B cell (primary cell): ENCODE data around the gene ARPC1A. TPM values are rescaled to one million over a fixed set of nuclear protein-coding genes. Genes with fewer than 3 reads are reported as not detected.

ENCODE experiments used
- ATAC-seq: fragments of 200-7000 bp; cut with Tn5 transposase; one replicate; pipeline ENCODE4 v1.10.0; 2021; ENCODE audit warnings: low read depth, mild to moderate bottlenecking, moderate number of reproducible peaks, moderate library complexity
- CTCF ChIA-PET: fragments of 350-600 bp; sonication (Branson Sonifier 250); formaldehyde crosslinking; loops from one replicate; lab custom pipeline; 2021; ENCODE audit warnings: antibody characterized with exemption, inconsistent platforms; lab: Charles Lee
- POLR2A ChIA-PET: fragments of 350-600 bp; sonication (Branson Sonifier 250); formaldehyde crosslinking; loops from one replicate; lab custom pipeline; 2021; ENCODE audit warnings: antibody characterized with exemption; lab: Charles Lee
- DNase-seq: peaks from one replicate; pipeline ENCODE4 v3.0.0; 2013
- H2AFZ ChIP-seq: 2 replicates; pipeline ENCODE4 v1.6.1; 2012; ENCODE audit warnings: mild to moderate bottlenecking, low read depth, low read length; ENCODE audit not compliant: insufficient read depth, poor library complexity, severe bottlenecking
- H3K27ac ChIP-seq, 2 donors: 1 replicate in 1 of 2; 2 replicates in 1 of 2; pipeline ENCODE4 v1.5.1; 2012 to 2013; ENCODE audit warnings: low read length in 2 of 2, mild to moderate bottlenecking in 2 of 2, moderate library complexity in 1 of 2
- H3K27me3 ChIP-seq, 4 experiments: fragments of 200-600 bp in 1 of 4; sonication (generic) in 1 of 4; replicated peaks in 1 of 4; 1 replicate in 2 of 4; 2 replicates in 2 of 4; pipeline versions ENCODE4 v1.6.1 to v1.7.0; 2013 to 2016; ENCODE audit warnings: low read length in 3 of 4, mild to moderate bottlenecking in 2 of 4, mixed read lengths in 1 of 4, moderate library complexity in 1 of 4; ENCODE audit not compliant: insufficient read depth in 4 of 4, control insufficient read depth in 3 of 4; ENCODE audit errors: control extremely low read depth in 1 of 4
- H3K36me3 ChIP-seq, 2 experiments: replicated peaks in 1 of 2; 1 replicate in 1 of 2; 2 replicates in 1 of 2; pipeline versions ENCODE4 v1.6.1 to v1.7.1; 2013; ENCODE audit warnings: low read length in 1 of 2; ENCODE audit not compliant: insufficient read depth in 2 of 2, control insufficient read depth in 1 of 2; ENCODE audit errors: control extremely low read depth in 1 of 2, extremely low read depth in 1 of 2
- H3K4me1 ChIP-seq, 2 donors: fragments of 200-600 bp in 1 of 2; sonication (generic) in 1 of 2; 1 replicate in 1 of 2; 2 replicates in 1 of 2; pipeline versions ENCODE4 v1.5.1 to v1.6.1; 2013 to 2017; ENCODE audit warnings: low read length in 2 of 2; ENCODE audit not compliant: control insufficient read depth in 2 of 2, insufficient read depth in 2 of 2
- H3K4me2 ChIP-seq: replicated peaks from 2 replicates; pipeline ENCODE3; 2012; ENCODE audit warnings: mild to moderate bottlenecking, low read depth, low read length; ENCODE audit not compliant: poor library complexity, severe bottlenecking
- H3K4me3 ChIP-seq, 5 experiments: fragments of 200-600 bp in 1 of 5; sonication (generic) in 1 of 5; 1 replicate in 3 of 5; 2 replicates in 2 of 5; pipeline versions ENCODE4 v1.5.1 to v1.7.0; 2011 to 2016; ENCODE audit warnings: low read length in 4 of 5, mild to moderate bottlenecking in 4 of 5, low read depth in 2 of 5, control low read depth in 1 of 5, moderate library complexity in 1 of 5; ENCODE audit not compliant: insufficient read depth in 1 of 5; ENCODE audit errors: control extremely low read depth in 1 of 5, extremely low read depth in 1 of 5
- H3K79me2 ChIP-seq: fragments of 200-600 bp; sonication (generic); one replicate; pipeline ENCODE4 v1.6.0; 2016; ENCODE audit warnings: low read length; ENCODE audit not compliant: control insufficient read depth, insufficient read depth
- H3K9ac ChIP-seq: fragments of 200-600 bp; sonication (generic); 2 replicates; pipeline ENCODE4 v1.6.1; 2017; ENCODE audit warnings: mild to moderate bottlenecking, low read length, moderate library complexity
- H3K9me3 ChIP-seq, 3 donors: one replicate each; pipeline versions ENCODE4 v1.6.1 to v1.7.1; 2013; ENCODE audit warnings: low read length in 2 of 3; ENCODE audit not compliant: control insufficient read depth in 2 of 3, insufficient read depth in 1 of 3; ENCODE audit errors: control extremely low read depth in 1 of 3
- H4K20me1 ChIP-seq: 2 replicates; pipeline ENCODE4 v1.6.0; 2012; ENCODE audit warnings: mild to moderate bottlenecking, low read length; ENCODE audit not compliant: insufficient read depth, control insufficient read depth, poor library complexity, severe bottlenecking
- H3K27ac Mint-ChIP-seq: one replicate; pipeline ENCODE4 v1.8.0; 2021; ENCODE audit warnings: mixed read lengths
- H3K27me3 Mint-ChIP-seq: one replicate; pipeline ENCODE4 v1.8.0; 2021; ENCODE audit warnings: mixed read lengths
- H3K4me1 Mint-ChIP-seq: one replicate; pipeline ENCODE4 v1.8.0; 2021; ENCODE audit warnings: mixed read lengths
- H3K4me3 Mint-ChIP-seq: one replicate; pipeline ENCODE4 v1.8.0; 2021; ENCODE audit warnings: mixed read lengths
- H3K9me3 Mint-ChIP-seq: one replicate; pipeline ENCODE4 v1.8.0; 2022; ENCODE audit warnings: mixed read lengths; ENCODE audit not compliant: insufficient read depth
- EZH2 ChIP-seq: IDR thresholded peaks from 2 replicates; pipeline ENCODE4 v1.6.1; 2012; ENCODE audit warnings: borderline replicate concordance, low read depth, mild to moderate bottlenecking, moderate library complexity, low read length; ENCODE audit not compliant: insufficient read depth, poor library complexity, severe bottlenecking
- WGBS: methylation state at CpG from one replicate; pipeline ENCODE4 v1.1.5; 2013; ENCODE audit warnings: missing lambda C conversion rate; ENCODE audit not compliant: insufficient coverage; 5-methylcytosine and 5-hydroxymethylcytosine counted together
- intact Hi-C: fragments of 100-400 bp; cut with micrococcal nuclease; formaldehyde crosslinking; loops from one replicate; pipeline ENCODE4 v1.10.0; 2022
- polyA plus RNA-seq: library from polyadenylated mRNA; depleted of rRNA; stranded (reverse); fragments of >200 nt; gene quantifications from 2 replicates; pipeline ENCODE4 v1.2.3, GENCODE V29; 2012
- total RNA-seq, 2 donors: library from RNA; stranded (reverse); fragments of 120-200 nt in 1 of 2; gene quantifications; 1 replicate in 1 of 2; 2 replicates in 1 of 2; pipeline versions ENCODE4 v1.2.3 to v1.2.4, GENCODE V29; 2013 to 2022
- TF ChIP-seq, protein P1 (sequence below): fragments of 200-600 bp; IDR thresholded peaks from one replicate; pipeline ENCODE4 v1.8.0; 2022; ENCODE audit warnings: antibody characterized with exemption, mild to moderate bottlenecking

Gene ARPC1A
- total and polyA plus RNA-seq, 2 donors (not counting 1 experiment from before 2014, with no cell fraction given), result 41.7 to 45.5 TPM

GRCh38 chr7:99399597-99399996 is 73.9 kb downstream of the ARPC1A start:
- WGBS, result 79% methylated on average over 5 of the region's 6 CpGs
- Histone ChIP-seq H3K4me3 (no peak overlapping the region), H3K27ac (no peak overlapping the region), H3K36me3 (peaks cover 7 to 70% of the 10 kb centered on the region in 2 experiments), H3K9me3 (no peaks in the 10 kb centered on the region), H4K20me1 (peaks cover 69% of the 10 kb centered on the region), H3K27me3 (no peaks in the 10 kb centered on the region), H3K4me1 (no peaks in the 10 kb centered on the region), H3K9ac (no peak overlapping the region), H2AFZ (no peak overlapping the region), H3K79me2 (peaks cover 10% of the 10 kb centered on the region), H3K4me2 (no peak overlapping the region)
- no peak for DNase-seq
- Mint-ChIP-seq H3K9me3 (no peaks in the 10 kb centered on the region), H3K4me3 (no peak overlapping the region), H3K4me1 (peaks cover 8% of the 10 kb centered on the region), H3K27me3 (no peaks in the 10 kb centered on the region), H3K27ac (no peak overlapping the region)
- TF ChIP-seq, protein P1, sequence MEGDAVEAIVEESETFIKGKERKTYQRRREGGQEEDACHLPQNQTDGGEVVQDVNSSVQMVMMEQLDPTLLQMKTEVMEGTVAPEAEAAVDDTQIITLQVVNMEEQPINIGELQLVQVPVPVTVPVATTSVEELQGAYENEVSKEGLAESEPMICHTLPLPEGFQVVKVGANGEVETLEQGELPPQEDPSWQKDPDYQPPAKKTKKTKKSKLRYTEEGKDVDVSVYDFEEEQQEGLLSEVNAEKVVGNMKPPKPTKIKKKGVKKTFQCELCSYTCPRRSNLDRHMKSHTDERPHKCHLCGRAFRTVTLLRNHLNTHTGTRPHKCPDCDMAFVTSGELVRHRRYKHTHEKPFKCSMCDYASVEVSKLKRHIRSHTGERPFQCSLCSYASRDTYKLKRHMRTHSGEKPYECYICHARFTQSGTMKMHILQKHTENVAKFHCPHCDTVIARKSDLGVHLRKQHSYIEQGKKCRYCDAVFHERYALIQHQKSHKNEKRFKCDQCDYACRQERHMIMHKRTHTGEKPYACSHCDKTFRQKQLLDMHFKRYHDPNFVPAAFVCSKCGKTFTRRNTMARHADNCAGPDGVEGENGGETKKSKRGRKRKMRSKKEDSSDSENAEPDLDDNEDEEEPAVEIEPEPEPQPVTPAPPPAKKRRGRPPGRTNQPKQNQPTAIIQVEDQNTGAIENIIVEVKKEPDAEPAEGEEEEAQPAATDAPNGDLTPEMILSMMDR, result no peak
- TF ChIP-seq EZH2, result no peak
- ChIA-PET POLR2A (interaction anchor here (1.3 kb wide), 1 partner anchor 9 kb away, joined by 4 read pairs; the partner anchor contains the start of genes BUD31 and PDAP1), CTCF (interaction anchor here (1.3 kb wide), 1 partner anchor 8 kb away, joined by 3 read pairs; no protein-coding TSS in a partner anchor)
- intact Hi-C loops, result no loop called here
- no peak for ATAC-seq

DNA sequence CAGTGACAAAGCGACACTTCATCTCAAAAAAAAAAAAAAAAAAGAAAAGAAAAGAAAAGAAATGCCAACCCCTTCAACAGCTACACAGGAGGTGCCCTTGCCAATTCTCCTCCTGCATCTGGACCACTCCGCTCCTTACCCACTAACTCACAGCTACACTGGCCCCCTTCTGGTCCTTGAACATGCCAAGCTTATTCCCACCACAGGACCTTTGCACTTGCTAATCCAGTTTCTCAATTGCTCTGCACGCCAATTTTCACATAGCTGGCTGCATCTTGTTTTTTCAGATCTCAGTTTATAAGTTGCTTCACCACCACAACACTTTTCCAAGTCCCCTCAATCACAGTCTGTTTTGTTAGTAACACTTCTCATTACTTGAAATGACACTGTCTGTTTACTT is 77.2 kb downstream of the ARPC1A start:
- H3K9me3 Mint-ChIP-seq, result no peaks in the 10 kb centered on the region
- ChIA-PET CTCF (interaction anchor here (0.6 kb wide), 1 partner anchor 15 kb away, joined by 6 read pairs; no protein-coding TSS in a partner anchor), POLR2A (interaction anchor here (0.6 kb wide), 3 partner anchors 8 to 38 kb away, joined by 3 to 7 read pairs (median 3); no protein-coding TSS in a partner anchor)
- H3K27ac Mint-ChIP-seq, result peak overlapping the region; percentile 8
- Histone ChIP-seq H3K4me3 (no peak overlapping the region), H3K4me2 (no peak overlapping the region), H3K27me3 (no peaks in the 10 kb centered on the region), H3K27ac (no peak overlapping the region), H3K36me3 (peaks cover 7 to 51% of the 10 kb centered on the region in 2 experiments), H2AFZ (no peak overlapping the region), H4K20me1 (peaks cover 70% of the 10 kb centered on the region), H3K4me1 (peaks cover 16 to 17% of the 10 kb centered on the region in 2 donors), H3K79me2 (peaks cover 43% of the 10 kb centered on the region), H3K9me3 (no peaks in the 10 kb centered on the region), H3K9ac (no peak overlapping the region)
- ATAC-seq (no peak), DNase-seq (no peak)
- H3K4me1 Mint-ChIP-seq, result peaks cover 26% of the 10 kb centered on the region
- WGBS, result 100% methylated on average over 3 of the region's 3 CpGs
- no peak overlapping the region for H3K4me3 Mint-ChIP-seq
- TF ChIP-seq EZH2, result no peak
- TF ChIP-seq, protein P1, result no peak
- intact Hi-C loops, result no loop called here
- no peaks in the 10 kb centered on the region for H3K27me3 Mint-ChIP-seq
